H1 (cell line): ENCODE data around the gene FADS3. TPM values are rescaled to one million over a fixed set of nuclear protein-coding genes. Genes with fewer than 3 reads are reported as not detected.

Experiments
- GTF2F1 ChIP-seq: IDR thresholded peaks from 2 replicates; pipeline ENCODE4 v1.6.1; 2012; ENCODE audit warnings: low read depth, low read length, improper control_type of control experiment, borderline replicate concordance
- SIX5 ChIP-seq: IDR thresholded peaks from 2 replicates; pipeline ENCODE4 v1.6.1; 2011; ENCODE audit warnings: mild to moderate bottlenecking, low read depth, low read length
- TBP ChIP-seq: IDR thresholded peaks from 2 replicates; pipeline ENCODE4 v1.6.1; 2011; ENCODE audit warnings: low read depth, low read length, improper control_type of control experiment
- USF2 ChIP-seq: IDR thresholded peaks from 2 replicates; pipeline ENCODE4 v1.6.1; 2011; ENCODE audit warnings: low read length, improper control_type of control experiment
- ZNF274 ChIP-seq: IDR thresholded peaks from 2 replicates; pipeline ENCODE4 v1.7.0; 2012; ENCODE audit warnings: low read length, borderline replicate concordance; ENCODE audit errors: extremely low read depth
- polyA plus RNA-seq, 7 experiments: library from polyadenylated mRNA; depleted of rRNA in 3 of 7; stranded (reverse) in 5 of 7; unstranded in 2 of 7; fragments of >200 nt in 5 of 7; fragments of 200-250 nt in 2 of 7; gene quantifications; 1 replicate in 5 of 7; 2 replicates in 1 of 7; 4 replicates in 1 of 7; pipeline versions ENCODE4 v1.2.1 to v1.2.3, GENCODE V29; 2011 to 2013; ENCODE audit warnings: missing spikeins in 2 of 7, mixed read lengths in 2 of 7
- total RNA-seq: library from RNA; stranded (reverse); fragmentation: NEBNext Ultra II Directional; extraction: Animal tissue kit (Norgen Biotek cat#: 25700); gene quantifications from 2 replicates; pipeline ENCODE4 v1.2.1, GENCODE V29; 2021
- TF ChIP-seq, protein P1 (sequence below): fragments of 300-600 bp; sonication (generic); IDR thresholded peaks from 2 replicates; pipeline ENCODE4 v1.7.1; 2012; ENCODE audit warnings: low read length, moderate library complexity, mild to moderate bottlenecking, inconsistent platforms; ENCODE audit not compliant: insufficient replicate concordance

FADS3 gene
- total and polyA plus RNA-seq, 2 of the 8 experiments (the other 6 are each of a cell fraction or from before 2014, with no cell fraction given), result 43.8 to 76.3 TPM

DNA sequence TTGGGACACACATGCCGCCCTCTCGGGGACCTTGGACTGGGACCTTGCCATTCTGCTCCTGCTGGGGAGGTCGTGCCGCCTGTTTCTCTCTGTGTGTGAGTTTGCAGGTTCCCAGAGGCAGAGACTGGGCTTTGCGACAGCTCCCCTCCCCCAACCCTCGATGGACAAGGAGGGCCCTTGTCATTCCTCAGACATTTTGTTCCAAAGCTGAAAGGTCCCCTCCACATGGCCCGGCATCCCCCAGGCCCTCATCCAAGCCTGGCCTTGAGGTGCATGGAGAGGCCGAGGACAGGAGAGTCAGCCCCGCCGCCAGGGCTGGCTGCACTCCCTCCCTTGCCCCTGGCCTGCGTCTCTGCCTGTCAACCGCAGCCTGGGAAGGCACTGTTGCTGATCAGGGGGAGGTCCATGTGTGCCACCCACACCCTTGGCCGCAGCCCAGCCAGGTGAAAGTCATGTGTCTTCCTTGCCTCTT is 37.6 kb downstream of the FADS3 start (continued):
- TF ChIP-seq, protein P1, sequence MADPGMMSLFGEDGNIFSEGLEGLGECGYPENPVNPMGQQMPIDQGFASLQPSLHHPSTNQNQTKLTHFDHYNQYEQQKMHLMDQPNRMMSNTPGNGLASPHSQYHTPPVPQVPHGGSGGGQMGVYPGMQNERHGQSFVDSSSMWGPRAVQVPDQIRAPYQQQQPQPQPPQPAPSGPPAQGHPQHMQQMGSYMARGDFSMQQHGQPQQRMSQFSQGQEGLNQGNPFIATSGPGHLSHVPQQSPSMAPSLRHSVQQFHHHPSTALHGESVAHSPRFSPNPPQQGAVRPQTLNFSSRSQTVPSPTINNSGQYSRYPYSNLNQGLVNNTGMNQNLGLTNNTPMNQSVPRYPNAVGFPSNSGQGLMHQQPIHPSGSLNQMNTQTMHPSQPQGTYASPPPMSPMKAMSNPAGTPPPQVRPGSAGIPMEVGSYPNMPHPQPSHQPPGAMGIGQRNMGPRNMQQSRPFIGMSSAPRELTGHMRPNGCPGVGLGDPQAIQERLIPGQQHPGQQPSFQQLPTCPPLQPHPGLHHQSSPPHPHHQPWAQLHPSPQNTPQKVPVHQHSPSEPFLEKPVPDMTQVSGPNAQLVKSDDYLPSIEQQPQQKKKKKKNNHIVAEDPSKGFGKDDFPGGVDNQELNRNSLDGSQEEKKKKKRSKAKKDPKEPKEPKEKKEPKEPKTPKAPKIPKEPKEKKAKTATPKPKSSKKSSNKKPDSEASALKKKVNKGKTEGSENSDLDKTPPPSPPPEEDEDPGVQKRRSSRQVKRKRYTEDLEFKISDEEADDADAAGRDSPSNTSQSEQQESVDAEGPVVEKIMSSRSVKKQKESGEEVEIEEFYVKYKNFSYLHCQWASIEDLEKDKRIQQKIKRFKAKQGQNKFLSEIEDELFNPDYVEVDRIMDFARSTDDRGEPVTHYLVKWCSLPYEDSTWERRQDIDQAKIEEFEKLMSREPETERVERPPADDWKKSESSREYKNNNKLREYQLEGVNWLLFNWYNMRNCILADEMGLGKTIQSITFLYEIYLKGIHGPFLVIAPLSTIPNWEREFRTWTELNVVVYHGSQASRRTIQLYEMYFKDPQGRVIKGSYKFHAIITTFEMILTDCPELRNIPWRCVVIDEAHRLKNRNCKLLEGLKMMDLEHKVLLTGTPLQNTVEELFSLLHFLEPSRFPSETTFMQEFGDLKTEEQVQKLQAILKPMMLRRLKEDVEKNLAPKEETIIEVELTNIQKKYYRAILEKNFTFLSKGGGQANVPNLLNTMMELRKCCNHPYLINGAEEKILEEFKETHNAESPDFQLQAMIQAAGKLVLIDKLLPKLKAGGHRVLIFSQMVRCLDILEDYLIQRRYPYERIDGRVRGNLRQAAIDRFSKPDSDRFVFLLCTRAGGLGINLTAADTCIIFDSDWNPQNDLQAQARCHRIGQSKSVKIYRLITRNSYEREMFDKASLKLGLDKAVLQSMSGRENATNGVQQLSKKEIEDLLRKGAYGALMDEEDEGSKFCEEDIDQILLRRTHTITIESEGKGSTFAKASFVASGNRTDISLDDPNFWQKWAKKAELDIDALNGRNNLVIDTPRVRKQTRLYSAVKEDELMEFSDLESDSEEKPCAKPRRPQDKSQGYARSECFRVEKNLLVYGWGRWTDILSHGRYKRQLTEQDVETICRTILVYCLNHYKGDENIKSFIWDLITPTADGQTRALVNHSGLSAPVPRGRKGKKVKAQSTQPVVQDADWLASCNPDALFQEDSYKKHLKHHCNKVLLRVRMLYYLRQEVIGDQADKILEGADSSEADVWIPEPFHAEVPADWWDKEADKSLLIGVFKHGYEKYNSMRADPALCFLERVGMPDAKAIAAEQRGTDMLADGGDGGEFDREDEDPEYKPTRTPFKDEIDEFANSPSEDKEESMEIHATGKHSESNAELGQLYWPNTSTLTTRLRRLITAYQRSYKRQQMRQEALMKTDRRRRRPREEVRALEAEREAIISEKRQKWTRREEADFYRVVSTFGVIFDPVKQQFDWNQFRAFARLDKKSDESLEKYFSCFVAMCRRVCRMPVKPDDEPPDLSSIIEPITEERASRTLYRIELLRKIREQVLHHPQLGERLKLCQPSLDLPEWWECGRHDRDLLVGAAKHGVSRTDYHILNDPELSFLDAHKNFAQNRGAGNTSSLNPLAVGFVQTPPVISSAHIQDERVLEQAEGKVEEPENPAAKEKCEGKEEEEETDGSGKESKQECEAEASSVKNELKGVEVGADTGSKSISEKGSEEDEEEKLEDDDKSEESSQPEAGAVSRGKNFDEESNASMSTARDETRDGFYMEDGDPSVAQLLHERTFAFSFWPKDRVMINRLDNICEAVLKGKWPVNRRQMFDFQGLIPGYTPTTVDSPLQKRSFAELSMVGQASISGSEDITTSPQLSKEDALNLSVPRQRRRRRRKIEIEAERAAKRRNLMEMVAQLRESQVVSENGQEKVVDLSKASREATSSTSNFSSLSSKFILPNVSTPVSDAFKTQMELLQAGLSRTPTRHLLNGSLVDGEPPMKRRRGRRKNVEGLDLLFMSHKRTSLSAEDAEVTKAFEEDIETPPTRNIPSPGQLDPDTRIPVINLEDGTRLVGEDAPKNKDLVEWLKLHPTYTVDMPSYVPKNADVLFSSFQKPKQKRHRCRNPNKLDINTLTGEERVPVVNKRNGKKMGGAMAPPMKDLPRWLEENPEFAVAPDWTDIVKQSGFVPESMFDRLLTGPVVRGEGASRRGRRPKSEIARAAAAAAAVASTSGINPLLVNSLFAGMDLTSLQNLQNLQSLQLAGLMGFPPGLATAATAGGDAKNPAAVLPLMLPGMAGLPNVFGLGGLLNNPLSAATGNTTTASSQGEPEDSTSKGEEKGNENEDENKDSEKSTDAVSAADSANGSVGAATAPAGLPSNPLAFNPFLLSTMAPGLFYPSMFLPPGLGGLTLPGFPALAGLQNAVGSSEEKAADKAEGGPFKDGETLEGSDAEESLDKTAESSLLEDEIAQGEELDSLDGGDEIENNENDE, result no peak
- TF ChIP-seq USF2 (no peak), SIX5 (no peak), ZNF274 (no peak), TBP (no peak), GTF2F1 (no peak)
